CD14-positive monocyte (primary cell): ENCODE data around the gene OSBPL8. TPM values are rescaled to one million over a fixed set of nuclear protein-coding genes. Genes with fewer than 3 reads are reported as not detected.

Source experiments
- DNase-seq, 3 donors: peaks; one replicate each; pipeline ENCODE4 v3.0.0-alpha.2; 2011 to 2022
- H2AFZ ChIP-seq: 2 replicates; pipeline ENCODE4 v1.6.0; 2012; ENCODE audit warnings: mild to moderate bottlenecking, low read depth, low read length, inconsistent platforms; ENCODE audit not compliant: insufficient read depth, poor library complexity, severe bottlenecking
- H3K27ac ChIP-seq, 2 donors: 1 replicate in 1 of 2; 2 replicates in 1 of 2; pipeline ENCODE4 v1.5.1; 2012 to 2013; ENCODE audit warnings: low read length in 2 of 2, control low read depth in 1 of 2, inconsistent platforms in 1 of 2, low read depth in 1 of 2, mild to moderate bottlenecking in 1 of 2
- H3K27me3 ChIP-seq, 2 donors: one replicate each; pipeline versions ENCODE4 v1.6.0 to v1.6.1; 2011 to 2013; ENCODE audit warnings: low read length in 2 of 2; ENCODE audit not compliant: control insufficient read depth in 2 of 2, insufficient read depth in 2 of 2
- H3K36me3 ChIP-seq, 2 donors: replicated peaks in 1 of 2; 1 replicate in 1 of 2; 2 replicates in 1 of 2; pipeline versions ENCODE4 v1.5.1 to v1.6.1; 2012 to 2013; ENCODE audit warnings: low read length in 2 of 2, control low read depth in 1 of 2, inconsistent platforms in 1 of 2, mild to moderate bottlenecking in 1 of 2; ENCODE audit not compliant: insufficient read depth in 2 of 2, control insufficient read depth in 1 of 2
- H3K4me1 ChIP-seq, 2 donors: 1 replicate in 1 of 2; 2 replicates in 1 of 2; pipeline versions ENCODE4 v1.5.1 to v1.6.1; 2012 to 2013; ENCODE audit warnings: low read length in 2 of 2, control low read depth in 1 of 2, inconsistent platforms in 1 of 2, mild to moderate bottlenecking in 1 of 2, moderate library complexity in 1 of 2; ENCODE audit not compliant: insufficient read depth in 2 of 2, control insufficient read depth in 1 of 2
- H3K4me2 ChIP-seq: replicated peaks from 2 replicates; pipeline ENCODE3; 2012; ENCODE audit warnings: low read length, moderate library complexity, mild to moderate bottlenecking; ENCODE audit not compliant: poor library complexity, severe bottlenecking; ENCODE audit errors: extremely low read depth
- H3K4me3 ChIP-seq, 3 experiments: fragments of 200-600 bp in 1 of 3; sonication (generic) in 1 of 3; replicated peaks in 1 of 3; 1 replicate in 2 of 3; 2 replicates in 1 of 3; pipeline ENCODE4 v1.5.1; 2011 to 2013; ENCODE audit warnings: low read length in 3 of 3, mild to moderate bottlenecking in 3 of 3, control low read depth in 2 of 3, low read depth in 2 of 3, inconsistent platforms in 1 of 3, moderate library complexity in 1 of 3
- H3K79me2 ChIP-seq: 2 replicates; pipeline ENCODE4 v1.6.0; 2012; ENCODE audit warnings: mild to moderate bottlenecking, control low read depth, inconsistent platforms, low read length, moderate library complexity; ENCODE audit not compliant: insufficient read depth
- H3K9ac ChIP-seq: 2 replicates; pipeline ENCODE4 v1.6.0; 2017; ENCODE audit warnings: low read length, mild to moderate bottlenecking; ENCODE audit not compliant: insufficient read depth, poor library complexity, severe bottlenecking
- H3K9me3 ChIP-seq, 2 donors: replicated peaks in 1 of 2; 1 replicate in 1 of 2; 2 replicates in 1 of 2; pipeline versions ENCODE4 v1.5.1 to v1.6.1; 2012 to 2013; ENCODE audit warnings: low read length in 2 of 2, control low read depth in 1 of 2; ENCODE audit not compliant: control insufficient read depth in 1 of 2, insufficient read depth in 1 of 2
- H4K20me1 ChIP-seq: 2 replicates; pipeline ENCODE4 v1.6.0; 2012; ENCODE audit warnings: mild to moderate bottlenecking, low read length, control low read depth, moderate library complexity; ENCODE audit not compliant: insufficient read depth
- H3K27ac Mint-ChIP-seq, 7 donors: one replicate each; pipeline ENCODE4 v1.8.0; 2020; ENCODE audit warnings: mild to moderate bottlenecking in 7 of 7, mixed read lengths in 7 of 7, moderate library complexity in 6 of 7, inconsistent platforms in 2 of 7
- H3K27me3 Mint-ChIP-seq, 3 donors: one replicate each; pipeline ENCODE4 v1.8.0; 2021 to 2022; ENCODE audit warnings: low read depth in 3 of 3, mild to moderate bottlenecking in 3 of 3, mixed read lengths in 3 of 3, moderate library complexity in 3 of 3, inconsistent platforms in 1 of 3
- H3K36me3 Mint-ChIP-seq, 2 donors: one replicate each; pipeline ENCODE4 v1.8.0; 2020; ENCODE audit warnings: mixed read lengths in 2 of 2, inconsistent platforms in 1 of 2, mild to moderate bottlenecking in 1 of 2
- H3K4me1 Mint-ChIP-seq: one replicate; pipeline ENCODE4 v1.8.0; 2020; ENCODE audit warnings: mild to moderate bottlenecking, mixed read lengths
- H3K4me3 Mint-ChIP-seq, 2 donors: one replicate each; pipeline ENCODE4 v1.8.0; 2020; ENCODE audit warnings: mild to moderate bottlenecking in 2 of 2, mixed read lengths in 2 of 2, moderate library complexity in 1 of 2
- H3K9me3 Mint-ChIP-seq, 7 donors: one replicate each; pipeline ENCODE4 v1.8.0; 2020 to 2022; ENCODE audit warnings: mixed read lengths in 7 of 7, mild to moderate bottlenecking in 6 of 7, moderate library complexity in 6 of 7, inconsistent platforms in 2 of 7
- CTCF ChIP-seq: fragments of 200-600 bp; IDR thresholded peaks from one replicate; pipeline ENCODE4 v1.8.0; 2022; ENCODE audit warnings: antibody characterized with exemption, mild to moderate bottlenecking
- WGBS: methylation state at CpG from one replicate; pipeline ENCODE4 v1.1.5; 2013; ENCODE audit warnings: missing lambda C conversion rate; ENCODE audit not compliant: insufficient coverage; 5-methylcytosine and 5-hydroxymethylcytosine counted together
- intact Hi-C, 2 donors: fragments of 100-400 bp; cut with micrococcal nuclease; formaldehyde crosslinking; loops; one replicate each; pipeline versions ENCODE4 v1.15.0 to v1.15.1; 2023
- polyA plus RNA-seq, 3 donors: library from polyadenylated mRNA; depleted of rRNA in 1 of 3; unstranded in 2 of 3; stranded (reverse) in 1 of 3; fragments of 300-500 nt in 2 of 3; fragments of >200 nt in 1 of 3; fragmentation: Illumina TruSeq in 2 of 3; gene quantifications; 1 replicate in 2 of 3; 2 replicates in 1 of 3; pipeline ENCODE4 v1.2.3, GENCODE V29; 2012 to 2021

Gene OSBPL8
- polyA plus RNA-seq, 3 donors, result 25.3 to 167 (median 147) TPM

- Histone ChIP-seq H3K4me2 (no peak overlapping the region), H3K36me3 (no peaks in the 10 kb centered on the region), H3K4me1 (peaks cover 52 to 56% of the 10 kb centered on the region in 2 donors), H3K27ac (peak overlapping the region in 1 of 2 donors; percentile 88), H3K9me3 (no peaks in the 10 kb centered on the region), H3K79me2 (no peaks in the 10 kb centered on the region), H4K20me1 (no peaks in the 10 kb centered on the region), H2AFZ (peak overlapping the region; percentile 17), H3K27me3 (no peaks in the 10 kb centered on the region), H3K9ac (no peak overlapping the region), H3K4me3 (no peak overlapping the region)
- H3K27ac Mint-ChIP-seq, result peak overlapping the region; percentile 68 to 96 (median 92)
- peak in 1 of 3 donors; percentile 13 for DNase-seq
- H3K9me3 Mint-ChIP-seq, result peaks cover 0 to 6% (median 3%) of the 10 kb centered on the region in 7 donors
- H3K4me3 Mint-ChIP-seq, result no peak overlapping the region
- WGBS, result no CpG with 5 or more reads among the region's 3 CpGs
- TF ChIP-seq CTCF, result no peak
- no peaks in the 10 kb centered on the region for H3K27me3 Mint-ChIP-seq
- peaks cover 0 to 3% of the 10 kb centered on the region in 2 donors for H3K36me3 Mint-ChIP-seq
- intact Hi-C loops, result no loop called here
- peaks cover 54% of the 10 kb centered on the region for H3K4me1 Mint-ChIP-seq
Observed at GRCh38 chr12:76590131-76590530, 30.6 kb upstream of the OSBPL8 start.

DNA sequence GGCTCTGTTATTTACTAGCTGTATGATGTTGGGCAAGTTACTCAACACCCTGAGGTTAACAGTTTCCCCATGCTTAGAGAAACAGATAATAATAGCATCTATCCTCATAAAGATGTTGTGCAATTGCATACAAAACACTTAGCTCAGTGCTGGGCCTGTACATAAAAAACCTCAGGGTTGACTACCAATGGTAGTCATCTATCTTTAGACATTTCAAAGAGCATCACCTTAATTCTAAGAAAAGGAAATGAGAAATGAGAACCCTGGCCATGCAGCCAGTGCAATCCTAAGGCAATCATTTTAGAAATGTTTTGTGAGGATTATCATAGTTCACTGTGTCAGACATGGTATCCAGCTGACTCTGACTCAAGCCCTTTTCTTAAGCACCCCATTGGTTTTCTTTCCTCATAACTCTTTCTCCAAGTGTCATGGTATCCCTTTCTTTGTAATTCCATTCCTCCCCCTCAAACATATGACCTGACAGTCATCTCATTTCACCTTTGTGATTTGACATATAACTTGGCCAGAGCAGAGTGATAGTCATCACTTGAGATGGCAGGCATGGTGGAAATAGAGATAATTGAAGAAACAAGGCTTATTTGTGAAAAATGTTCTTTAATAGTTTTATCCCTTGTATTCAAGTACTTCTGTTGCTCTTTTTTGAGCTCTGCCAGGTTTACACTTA is 29.5 kb upstream of the OSBPL8 start:
- H3K9me3 Mint-ChIP-seq, result peaks cover 0 to 6% (median 3%) of the 10 kb centered on the region in 7 donors
- intact Hi-C loops, result no loop called here
- Histone ChIP-seq H3K27ac (peak overlapping the region; percentile 88 to 89), H3K4me1 (peaks cover 52 to 56% of the 10 kb centered on the region in 2 donors), H3K4me3 (peak overlapping the region in 1 of 3 experiments; percentile 45), H3K9ac (no peak overlapping the region), H2AFZ (peak overlapping the region; percentile 4), H3K36me3 (no peaks in the 10 kb centered on the region), H3K4me2 (peak overlapping the region; percentile 39), H3K9me3 (no peaks in the 10 kb centered on the region), H3K27me3 (no peaks in the 10 kb centered on the region), H4K20me1 (no peaks in the 10 kb centered on the region), H3K79me2 (no peaks in the 10 kb centered on the region)
- H3K36me3 Mint-ChIP-seq, result peaks cover 0 to 3% of the 10 kb centered on the region in 2 donors
- no peak for TF ChIP-seq CTCF
- DNase-seq, result peak; percentile 78 to 88 (median 84)
- no peak overlapping the region for H3K4me3 Mint-ChIP-seq
- H3K27ac Mint-ChIP-seq, result peak overlapping the region; percentile 80 to 96 (median 94)
- H3K4me1 Mint-ChIP-seq, result peaks cover 54% of the 10 kb centered on the region
- H3K27me3 Mint-ChIP-seq, result no peaks in the 10 kb centered on the region
